GM21786 (cell line): ENCODE results near the gene BNC1.
"Not testable (repeated sequence)": the region's sequence is repeated elsewhere in the genome, so short reads cannot be mapped to it uniquely, and the experiment has no call there.

Experiments used
- ATAC-seq: cut with Tn5 transposase; IDR thresholded peaks from one replicate; pipeline ENCODE4 v1.9.1; 2021; ENCODE audit not compliant: unreplicated experiment

BNC1 gene

DNA sequence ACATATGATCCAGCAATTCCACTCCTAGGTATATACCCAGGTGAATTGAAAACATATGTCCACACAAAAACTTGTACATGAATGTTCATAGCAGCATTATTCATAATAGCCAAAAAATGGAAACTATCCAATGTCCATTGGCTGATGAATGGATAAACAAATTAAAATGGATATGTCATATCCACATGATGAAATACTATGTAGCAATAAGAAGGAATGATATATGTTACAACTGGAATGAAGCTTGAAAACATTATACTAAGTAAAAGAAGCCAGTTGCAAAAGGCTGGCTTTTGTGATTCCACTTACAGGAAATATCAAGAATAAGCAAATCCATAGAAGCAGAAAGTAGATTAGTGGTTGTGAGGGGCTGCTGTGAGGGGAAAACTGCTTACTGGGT, 33.7 kb downstream of the BNC1 start:
- ATAC-seq: no peak

DNA sequence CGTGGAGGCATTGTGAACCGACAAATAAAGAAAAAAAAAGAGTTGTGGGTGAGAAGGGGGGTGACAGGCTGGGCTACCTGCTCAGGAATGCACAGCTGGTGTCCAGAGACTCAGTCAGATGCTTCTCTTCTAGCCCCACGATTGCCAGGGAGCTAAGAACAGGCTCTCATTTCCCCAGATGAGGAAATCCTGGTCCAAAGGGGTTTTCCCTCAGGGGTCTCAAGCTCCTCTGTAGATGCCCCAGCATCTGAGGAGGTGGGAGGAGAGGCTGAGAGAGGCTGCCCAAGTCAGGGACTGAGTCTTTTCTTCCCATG, 35.5 kb downstream of the BNC1 start:
- ATAC-seq: no peak

DNA sequence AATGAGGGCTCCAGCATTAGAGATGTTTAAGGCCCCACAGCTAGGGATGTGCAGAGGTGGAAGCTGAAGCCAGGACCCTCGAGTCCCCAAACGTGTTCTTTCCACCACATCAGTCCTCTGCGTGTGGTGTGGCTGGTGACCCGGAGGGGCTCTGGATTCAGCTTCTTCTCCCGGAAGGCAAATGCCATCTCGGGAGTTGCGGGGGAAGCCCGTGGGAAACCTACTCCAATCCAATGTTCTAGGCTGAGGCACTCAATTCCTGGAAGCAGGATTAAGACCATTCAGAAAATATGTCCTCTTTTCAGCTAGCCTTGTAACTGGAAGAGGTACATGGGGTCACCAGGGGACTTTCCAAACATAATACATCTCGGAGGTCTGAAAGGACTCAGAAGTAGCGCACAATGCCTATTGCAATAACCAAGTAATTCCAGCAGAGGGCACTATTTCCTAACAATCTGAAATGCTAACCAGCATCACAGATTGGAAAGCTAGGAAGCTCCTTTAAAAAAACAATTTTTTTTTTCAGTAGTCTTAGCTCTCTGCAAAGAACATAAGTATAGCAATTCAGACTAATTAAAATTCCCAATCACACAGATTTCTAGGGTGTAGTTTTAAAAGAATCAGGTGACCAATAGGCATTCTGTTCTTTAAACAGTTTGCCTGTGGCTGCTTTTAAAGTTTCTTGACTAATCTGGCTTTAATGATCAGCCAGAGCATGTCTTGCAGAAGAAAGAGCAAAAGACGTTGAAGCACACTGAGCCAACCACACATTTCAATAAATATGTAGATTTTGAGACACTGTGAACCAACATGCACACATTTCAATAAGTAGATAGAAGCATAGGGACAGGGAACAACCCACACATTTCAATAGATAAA, 36.1 kb downstream of the BNC1 start:
- no peak for ATAC-seq

DNA sequence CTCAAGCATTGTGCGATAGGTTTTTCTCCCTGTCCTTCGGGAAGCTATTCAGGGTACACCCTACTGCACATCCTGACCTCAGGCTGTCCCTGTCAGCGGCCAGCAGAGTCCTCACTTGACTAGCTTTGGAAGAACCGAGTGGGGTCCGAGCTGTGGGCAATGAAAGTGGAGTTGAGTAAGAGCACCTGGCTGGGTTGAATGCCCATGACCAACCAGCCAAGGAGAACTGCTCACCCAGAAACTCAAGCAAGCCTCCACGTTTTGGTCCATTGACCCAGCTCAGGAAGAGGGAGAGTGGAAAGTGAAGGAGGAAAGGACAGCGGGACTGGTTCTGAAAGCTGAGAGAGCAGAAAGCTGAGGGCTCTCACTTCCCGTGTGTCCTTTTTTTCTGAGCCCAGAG, 40.8 kb downstream of the BNC1 start:
- no peak for ATAC-seq

DNA sequence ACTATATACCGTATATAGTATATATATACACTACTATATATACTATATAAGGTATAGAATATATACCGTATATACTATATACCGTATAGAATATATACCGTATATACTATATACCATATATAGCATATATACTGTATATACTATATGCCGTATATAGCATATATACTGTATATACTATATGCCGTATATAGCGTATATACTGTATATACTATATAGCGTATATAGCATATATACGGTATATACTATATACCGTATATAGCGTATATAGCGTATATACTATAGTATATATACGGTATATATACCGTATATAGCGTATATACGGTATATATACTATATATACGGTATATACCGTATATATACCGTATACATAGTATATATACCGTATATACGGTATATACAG, 54.2 kb downstream of the BNC1 start:
- ATAC-seq: no peak

DNA sequence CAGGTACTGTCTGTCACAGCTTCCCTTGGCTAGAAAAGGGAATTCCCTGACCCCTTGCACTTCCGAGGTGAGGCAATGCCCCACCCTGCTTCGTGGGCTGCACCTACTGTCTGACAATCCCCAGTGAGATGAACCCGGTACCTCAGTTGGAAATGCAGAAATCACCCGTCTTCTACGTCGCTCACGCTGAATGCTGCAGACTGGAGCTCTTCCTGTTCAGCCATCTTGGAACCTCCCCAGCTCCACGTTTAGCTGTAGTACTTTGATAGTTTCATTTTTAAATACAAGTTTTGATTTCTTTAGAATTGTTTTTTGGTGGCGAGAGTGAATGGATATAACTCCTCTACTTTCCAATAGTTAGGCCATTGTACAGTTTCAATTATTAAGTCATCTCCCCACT, 59.0 kb downstream of the BNC1 start:
- ATAC-seq: no peak

DNA sequence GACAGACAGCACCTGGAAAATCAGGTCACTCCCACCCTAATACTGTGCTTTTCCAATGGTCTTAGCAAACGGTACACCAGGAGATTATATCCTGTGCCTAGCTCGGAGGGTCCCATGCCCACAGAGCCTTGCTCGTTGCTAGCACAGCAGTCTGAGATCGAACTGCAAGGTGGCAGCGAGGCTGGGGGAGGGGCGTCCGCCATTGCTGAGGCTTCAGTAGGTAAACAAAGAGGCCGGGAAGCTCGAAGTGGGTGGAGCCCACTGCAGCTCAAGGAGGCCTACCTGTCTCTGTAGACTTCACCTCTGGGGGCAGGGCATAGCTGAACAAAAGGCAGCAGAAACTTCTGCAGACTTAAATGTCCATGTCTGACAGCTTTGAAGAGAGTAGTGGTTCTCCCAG, 62.7 kb downstream of the BNC1 start:
- not testable (repeated sequence) for ATAC-seq

DNA sequence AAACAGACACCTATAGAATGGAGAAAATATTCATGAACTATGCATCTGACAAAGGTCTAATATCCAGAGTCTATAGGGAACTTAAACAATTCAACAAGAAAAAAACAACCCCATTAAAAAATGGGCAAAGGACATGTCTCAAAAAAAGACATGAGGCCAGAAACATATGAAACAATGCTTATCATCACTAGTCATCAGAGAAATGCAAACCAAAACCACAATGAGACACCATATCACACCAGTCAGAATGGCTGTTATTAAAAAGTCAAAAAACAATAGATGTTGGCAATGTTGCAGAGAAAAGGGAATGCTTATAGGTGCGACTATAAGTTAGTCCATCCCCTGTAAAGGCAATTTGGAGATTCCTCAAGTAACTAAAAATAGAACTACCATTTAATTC, 65.4 kb downstream of the BNC1 start:
- ATAC-seq: no peak

DNA sequence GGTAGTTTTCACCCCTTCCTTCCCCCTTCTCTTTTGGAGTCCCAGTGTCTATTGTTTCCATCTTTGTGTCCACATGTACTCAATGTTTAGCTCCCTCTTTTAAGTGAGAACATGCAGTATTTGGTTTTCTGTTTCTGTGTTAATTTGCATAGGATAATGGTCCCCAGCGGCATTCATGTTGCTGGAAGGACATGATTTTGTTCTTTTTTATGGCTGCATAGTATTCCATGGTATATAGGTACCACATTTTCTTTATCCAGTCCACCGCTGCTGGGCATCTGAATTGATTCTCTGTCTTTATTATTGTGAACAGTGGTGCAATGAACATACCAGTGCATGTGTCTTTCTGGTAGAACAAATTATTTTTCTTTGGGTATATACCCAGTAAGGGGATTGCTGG, 69.2 kb downstream of the BNC1 start:
- ATAC-seq: no peak

DNA sequence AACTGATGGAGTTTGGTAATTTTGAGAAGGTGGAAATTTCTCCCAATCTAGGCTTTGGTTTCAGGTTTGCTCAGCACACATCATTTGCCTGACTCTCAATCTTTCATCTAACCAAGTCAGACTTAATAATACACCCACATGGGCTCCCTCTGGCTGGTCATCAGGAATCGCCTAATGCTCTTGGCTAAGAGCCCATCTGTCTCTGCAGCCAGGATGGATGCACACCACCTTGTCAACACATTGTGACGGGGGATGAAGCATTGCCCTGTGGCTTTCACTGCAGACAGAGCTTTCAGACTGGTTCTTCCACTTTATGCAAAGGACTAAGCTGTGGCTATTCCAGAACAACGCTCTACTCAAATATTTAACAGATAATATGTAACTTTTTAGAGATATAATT, 73.8 kb downstream of the BNC1 start:
- ATAC-seq: no peak

DNA sequence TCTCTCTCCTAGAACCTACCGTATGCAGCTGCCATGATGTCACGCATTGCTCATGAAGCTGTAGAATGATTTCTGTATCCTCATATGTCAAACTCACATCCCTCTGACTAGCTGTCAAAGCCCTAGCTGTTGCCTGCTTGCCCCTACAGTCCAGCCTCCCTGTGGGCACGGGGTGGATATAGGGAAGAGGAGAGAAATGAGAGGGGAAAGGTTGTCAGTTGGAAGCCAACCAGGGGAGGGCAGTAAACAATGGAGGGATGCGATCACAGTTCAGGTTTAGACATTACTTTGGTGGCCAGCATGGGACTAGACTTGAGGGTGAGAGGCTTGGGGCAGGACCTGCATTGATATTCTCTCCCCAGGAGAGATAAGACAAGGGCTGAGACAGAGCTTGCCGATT, 75.1 kb downstream of the BNC1 start:
- ATAC-seq: no peak

DNA sequence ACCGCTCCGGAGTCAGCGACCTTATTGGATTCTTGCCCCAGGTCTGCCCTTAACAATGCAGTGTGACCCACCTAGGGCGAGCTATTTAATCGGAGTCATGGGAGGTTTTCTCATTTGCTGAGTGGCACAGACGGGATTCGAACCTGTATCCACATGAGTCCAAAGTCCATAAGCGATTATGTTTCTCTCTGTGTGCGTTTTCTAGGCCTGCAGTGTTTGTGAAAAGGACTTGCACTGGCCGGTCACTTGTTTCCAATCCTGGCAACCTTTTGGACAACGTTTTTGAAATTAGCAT, 76.2 kb downstream of the BNC1 start:
- ATAC-seq: no peak

DNA sequence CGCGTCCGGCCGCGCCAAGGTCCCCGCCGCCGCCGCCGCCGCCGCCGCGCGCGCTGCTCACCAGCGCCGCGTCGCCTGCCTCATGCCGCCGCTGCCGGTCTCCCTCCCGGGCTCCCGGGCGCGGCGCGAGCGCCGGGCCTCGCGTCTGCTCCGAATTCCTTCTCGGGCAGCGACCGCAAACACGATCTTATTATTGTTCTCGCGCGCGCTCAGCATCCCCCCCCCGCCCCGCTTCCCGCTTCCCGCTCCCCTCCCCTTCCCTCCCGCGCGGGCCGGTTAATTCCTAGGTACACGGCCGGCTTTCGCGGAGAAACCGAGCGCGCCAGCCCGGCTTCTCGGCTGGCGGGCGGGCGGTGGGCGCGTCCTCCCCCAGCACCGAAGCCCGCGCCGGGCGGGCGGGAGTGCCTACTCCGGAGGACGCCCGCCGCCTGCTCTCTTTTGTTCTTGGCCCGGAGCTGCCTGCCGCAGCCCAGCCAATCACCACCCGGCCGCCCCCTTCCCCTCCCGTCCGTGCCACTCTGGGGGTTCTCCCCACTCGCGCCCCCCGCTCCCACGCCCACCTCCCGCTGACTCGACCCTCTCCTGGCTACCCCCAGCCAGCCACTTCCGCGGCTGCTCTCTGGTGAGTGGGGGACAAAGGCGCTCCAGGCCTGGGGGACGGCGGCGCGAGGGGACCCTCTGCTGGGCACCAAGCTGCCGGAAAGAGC, 76.7 kb downstream of the BNC1 start, which contains the start of gene HDGFL3:
TSS of gene HDGFL3 (minus strand) at position 164 of the 707 bp plus-strand sequence. CDS start 409 bp downstream, outside the sequence.
- peak; percentile 39 for ATAC-seq

DNA sequence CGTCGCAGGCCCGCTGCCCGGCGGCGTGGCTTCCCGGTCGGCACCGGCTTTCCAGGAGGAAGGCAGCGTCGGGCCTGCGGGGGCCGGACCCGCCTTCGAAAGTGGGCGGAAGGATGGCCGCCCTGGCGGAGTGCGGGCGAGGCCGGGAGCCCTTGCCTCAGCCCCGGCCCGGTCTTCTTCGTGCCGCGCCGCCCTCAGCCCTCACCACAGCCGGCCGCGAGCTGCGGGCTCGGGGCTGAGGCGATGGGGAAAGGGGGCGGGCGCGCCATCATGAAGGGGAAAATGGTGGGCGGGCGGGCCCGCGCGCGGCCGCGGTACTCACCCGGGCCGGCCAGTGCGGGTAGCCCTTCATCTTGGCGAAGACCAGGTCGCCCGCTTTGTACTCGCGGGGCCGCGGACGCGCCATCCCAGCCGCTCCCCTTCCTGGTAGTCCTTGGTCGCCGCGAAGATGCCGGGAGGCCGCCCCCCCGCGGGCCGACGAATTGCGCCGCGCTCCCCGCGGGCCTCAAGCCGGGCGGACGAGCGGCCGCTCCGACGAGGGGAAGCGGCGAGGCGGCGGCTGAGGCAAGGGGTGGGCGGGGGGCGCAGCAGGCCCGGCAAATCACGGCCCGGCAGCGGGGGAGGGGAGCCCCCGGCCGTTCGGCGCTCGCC, 77.3 kb downstream of the BNC1 start:
- peak; percentile 28 for ATAC-seq

DNA sequence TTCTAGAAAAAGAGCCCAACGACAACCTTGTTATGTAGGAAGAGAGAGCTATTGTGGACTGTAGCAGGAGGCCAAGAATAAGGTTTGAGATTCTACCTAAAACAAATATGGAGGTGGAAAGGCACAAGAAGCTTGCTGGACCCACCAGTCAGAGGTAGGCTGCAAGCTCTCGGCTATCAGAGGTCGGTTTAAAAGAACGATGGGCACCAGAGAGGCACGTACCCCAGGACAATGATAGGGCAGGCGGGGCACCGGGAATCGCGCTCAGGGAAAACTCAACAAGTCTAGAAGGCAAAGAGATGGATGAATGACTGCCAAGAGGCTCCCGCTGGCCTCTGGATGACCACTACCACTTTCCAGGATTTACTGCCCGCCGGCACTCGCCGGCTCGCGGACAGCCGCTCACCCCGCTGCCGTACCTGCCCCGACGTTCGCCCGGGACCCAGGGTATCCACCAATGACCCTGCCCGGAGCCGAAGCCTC, 77.9 kb downstream of the BNC1 start:
- peak; percentile 5 for ATAC-seq
